Psoas muscle (tissue), 8 donors: ENCODE results near the gene TRAIP. TPM values are rescaled to one million over a fixed set of nuclear protein-coding genes. Genes with fewer than 3 reads are reported as not detected.

Source experiments
- ATAC-seq, 4 donors: fragments of 200-7000 bp; cut with Tn5 transposase; one replicate each; pipeline ENCODE4 v1.9.1; 2020; ENCODE audit warnings: moderate library complexity in 3 of 4, mild to moderate bottlenecking in 2 of 4
- DNase-seq, 2 donors: peaks; one replicate each; pipeline ENCODE4 v3.0.0-alpha.2; 2020
- H3K27ac ChIP-seq: fragments of 200-600 bp; one replicate; pipeline ENCODE4 v1.8.0; 2022
- H3K27me3 ChIP-seq, 3 donors: fragments of 200-600 bp in 1 of 3; one replicate each; pipeline versions ENCODE4 v1.6.1 to v1.8.0; 2013 to 2022; ENCODE audit warnings: low read length in 2 of 3, mild to moderate bottlenecking in 2 of 3, moderate library complexity in 1 of 3; ENCODE audit not compliant: insufficient read depth in 3 of 3
- H3K36me3 ChIP-seq, 2 donors: fragments of 200-600 bp in 1 of 2; one replicate each; pipeline versions ENCODE4 v1.6.1 to v1.8.0; 2013 to 2022; ENCODE audit warnings: low read depth in 1 of 2, mild to moderate bottlenecking in 1 of 2, moderate library complexity in 1 of 2; ENCODE audit not compliant: insufficient read depth in 1 of 2
- H3K4me1 ChIP-seq: fragments of 200-600 bp; one replicate; pipeline ENCODE4 v1.8.0; 2022
- H3K4me3 ChIP-seq: fragments of 200-600 bp; one replicate; pipeline ENCODE4 v1.8.0; 2022; ENCODE audit warnings: mild to moderate bottlenecking
- H3K9me3 ChIP-seq: fragments of 200-600 bp; one replicate; pipeline ENCODE4 v1.8.0; 2022
- CTCF ChIP-seq: fragments of 200-600 bp; IDR thresholded peaks from one replicate; pipeline ENCODE4 v1.8.0; 2022; ENCODE audit warnings: antibody characterized with exemption
- WGBS, 3 donors: extraction: QIAGEN DNeasy Blood & Tissue Kit; methylation state at CpG; one replicate each; pipeline versions ENCODE4 v1.1.6 to v1.1.7; 2013; 5-methylcytosine and 5-hydroxymethylcytosine counted together
- intact Hi-C, 2 donors: fragments of 100-400 bp; cut with DNase I; formaldehyde crosslinking; loops; one replicate each; pipeline versions ENCODE4 v1.11.0 to v1.14.2; 2022
- polyA plus RNA-seq, 3 donors: library from polyadenylated mRNA; stranded (reverse); fragments of 200-250 nt; gene quantifications; one replicate each; pipeline ENCODE4 v1.2.3, GENCODE V29; 2013
- total RNA-seq, 4 donors: library from RNA; stranded (reverse); fragmentation: NEBNext Ultra II Directional in 2 of 4; extraction: Animal tissue kit (Norgen Biotek cat#: 25700) in 2 of 4; gene quantifications; one replicate each; pipeline versions ENCODE4 v1.2.1 to v1.2.4, GENCODE V29; 2021 to 2023
- donor health status: healthy with polysubstance abuse.
- donor health status: DM: no; HTN: no; CAD: no; lungs with moderate emphysema.
- donor health status: Bipolar disorder and iron deficiency.
- donor health status: healthy.
- donor health status: DM: yes; HTN: yes; CAD: no.
- donor health status: DM: no; HTN: no; CAD: no.
- donor health status: DM: no; HTN: no; CAD: no.
- donor health status: DM: yes; HTN: yes; CAD: no.

Gene TRAIP
- total and polyA plus RNA-seq, 7 donors = 0.36 to 4.6 (median 1.2) TPM

GRCh38 chr3:49901366-49902339, 45.3 kb upstream of the TRAIP start:
- no peaks in the 10 kb centered on the region for H3K36me3 ChIP-seq
- H3K4me3 ChIP-seq = no peak overlapping the region
- 53 to 64% (median 60%) methylated on average over 10 to 11 of the region's 11 CpGs for WGBS, 3 donors
- TF ChIP-seq CTCF = no peak
- no peaks in the 10 kb centered on the region for H3K9me3 ChIP-seq
- peak overlapping the region; percentile 10 for H3K27ac ChIP-seq
- DNase-seq (no peak), ATAC-seq (no peak)
- H3K4me1 ChIP-seq = peaks cover 12% of the 10 kb centered on the region
- H3K27me3 ChIP-seq = no peaks in the 10 kb centered on the region
- intact Hi-C loops = no loop called here

DNA sequence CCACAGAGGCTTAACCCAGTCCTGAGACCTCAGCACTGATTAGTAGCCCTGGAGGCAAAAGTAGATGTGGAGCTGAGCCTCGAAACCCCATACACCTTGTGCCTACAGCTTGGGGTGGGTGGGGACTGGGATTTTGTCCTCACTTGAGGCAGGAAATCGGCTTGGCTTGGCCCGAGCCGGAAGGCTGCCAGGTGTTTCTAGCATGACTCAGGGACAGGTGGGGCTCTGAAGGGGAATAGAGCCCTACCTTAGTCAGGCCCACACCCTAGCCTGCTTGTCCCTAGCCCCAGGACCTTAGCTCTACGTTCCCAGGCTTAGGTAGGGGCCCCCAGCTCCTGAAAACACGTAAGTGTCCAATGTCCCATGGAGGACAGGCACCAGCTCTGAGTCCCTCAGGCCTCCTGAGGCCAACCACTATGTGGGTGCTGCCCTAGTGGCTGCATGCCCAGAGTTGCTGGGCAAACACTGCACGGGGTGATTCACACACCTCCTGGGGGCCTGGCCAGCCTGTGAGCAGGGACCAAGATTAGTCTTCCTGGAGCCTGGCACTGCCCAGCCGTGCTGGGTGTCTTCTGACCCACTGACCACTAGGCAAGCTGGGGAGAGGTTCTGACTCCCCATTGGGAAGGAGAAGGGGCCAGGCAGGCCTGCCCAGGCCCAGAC, 44.3 kb upstream of the TRAIP start:
- H3K27me3 ChIP-seq = no peaks in the 10 kb centered on the region
- no peaks in the 10 kb centered on the region for H3K36me3 ChIP-seq
- no peak overlapping the region for H3K4me3 ChIP-seq
- DNase-seq = peak; percentile 71 to 82
- intact Hi-C loops = no loop called here
- no peak for TF ChIP-seq CTCF
- peak overlapping the region; percentile 10 for H3K27ac ChIP-seq
- peak; percentile 77 to 93 (median 88) for ATAC-seq
- peaks cover 6% of the 10 kb centered on the region for H3K4me1 ChIP-seq
- no peaks in the 10 kb centered on the region for H3K9me3 ChIP-seq
- WGBS, 3 donors = 48 to 68% (median 59%) methylated on average over 8 of the region's 8 CpGs

GRCh38 chr3:49899815-49900214, 43.5 kb upstream of the TRAIP start:
- Histone ChIP-seq H3K4me3 (no peak overlapping the region), H3K27me3 (no peaks in the 10 kb centered on the region), H3K36me3 (no peaks in the 10 kb centered on the region), H3K4me1 (peaks cover 5% of the 10 kb centered on the region), H3K27ac (no peak overlapping the region), H3K9me3 (no peaks in the 10 kb centered on the region)
- intact Hi-C loops = no loop called here
- TF ChIP-seq CTCF = peak; percentile 16
- no peak for ATAC-seq
- 60 to 77% (median 73%) methylated on average over 5 of the region's 5 CpGs for WGBS, 3 donors
- no peak for DNase-seq

DNA sequence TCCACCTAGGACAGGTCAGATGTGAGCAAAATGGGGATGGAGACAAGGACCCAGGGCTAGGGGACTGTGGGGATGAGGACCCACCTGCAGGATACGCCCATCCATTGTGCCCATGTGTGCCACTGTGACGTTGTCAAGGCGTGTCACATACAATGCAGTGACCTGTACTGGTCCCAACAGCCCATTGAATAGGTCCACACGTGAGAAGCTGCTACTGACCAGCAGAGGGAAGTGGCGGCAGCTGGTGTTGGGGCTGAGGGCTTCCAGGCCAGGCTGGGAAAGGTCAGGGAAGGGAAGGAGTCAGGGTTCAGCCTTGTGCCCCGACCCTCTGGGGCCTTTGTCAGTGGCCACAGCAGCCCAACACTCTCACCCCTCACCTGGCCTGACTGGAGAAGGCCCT, 42.6 kb upstream of the TRAIP start:
- TF ChIP-seq CTCF = no peak
- no peaks in the 10 kb centered on the region for H3K9me3 ChIP-seq
- no peaks in the 10 kb centered on the region for H3K27me3 ChIP-seq
- ATAC-seq (no peak), DNase-seq (no peak)
- no peaks in the 10 kb centered on the region for H3K36me3 ChIP-seq
- H3K27ac ChIP-seq = no peak overlapping the region
- 79 to 84% (median 82%) methylated on average over 6 of the region's 6 CpGs for WGBS, 3 donors
- peaks cover 5% of the 10 kb centered on the region for H3K4me1 ChIP-seq
- H3K4me3 ChIP-seq = no peak overlapping the region
- intact Hi-C loops = no loop called here
